ENCODE data around the gene SEMA6D. TPM values are rescaled to one million over a fixed set of nuclear protein-coding genes. Genes with fewer than 3 reads are reported as not detected.

The SEMA6D gene
- total RNA-seq, 1 experiment from 2014 or later = 15.8 TPM

DNA sequence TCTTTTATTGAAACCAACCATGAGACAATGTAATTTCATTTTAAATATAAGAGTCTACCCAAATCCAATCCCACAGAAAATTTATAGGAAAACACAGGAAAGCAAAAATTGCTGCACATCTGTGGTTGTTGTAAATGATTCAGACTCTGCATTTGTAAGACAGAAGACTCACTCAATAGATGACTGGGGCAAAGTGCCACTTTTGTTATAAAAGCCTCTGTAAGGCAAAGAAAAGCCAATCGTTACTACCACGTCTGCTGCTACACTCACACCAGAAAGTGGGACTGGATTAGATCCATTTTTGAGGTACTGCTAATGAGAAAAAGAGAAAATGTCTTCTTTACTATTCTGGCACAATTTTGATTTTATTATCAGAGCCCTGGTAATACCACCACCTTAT, 74.9 kb downstream of the SEMA6D start:
- no peak overlapping the region for H3K14ac ChIP-seq (ENCODE audit: insufficient read depth, low read length)
- H2BK120ac ChIP-seq (ENCODE audit: low read depth, low read length, poor library complexity, severe bottlenecking) = no peak overlapping the region
- Mint-ChIP-seq H3K4me3 (no peak overlapping the region), H3K27me3 (ENCODE audit: low read depth) (no peaks in the 10 kb centered on the region), H3K27ac (no peak overlapping the region), H3K4me1 (peaks cover 30 to 33% of the 10 kb centered on the region in 2 experiments), H3K9me3 (no peaks in the 10 kb centered on the region), H3K36me3 (ENCODE audit: insufficient read depth in 1 of 3, low read depth in 3 of 3) (no peaks in the 10 kb centered on the region)
- H3K79me2 ChIP-seq (ENCODE audit: insufficient read depth, low read length) = no peaks in the 10 kb centered on the region
- H3K27me3 ChIP-seq (ENCODE audit: insufficient read depth, low read length) = no peaks in the 10 kb centered on the region
- no peak overlapping the region for H3K27ac ChIP-seq (ENCODE audit: insufficient read length, low read depth, low read length)
- H3K23ac ChIP-seq (ENCODE audit: insufficient read length, low read depth, low read length) = no peak overlapping the region
- H2BK20ac ChIP-seq (ENCODE audit: low read depth, low read length, poor library complexity, severe bottlenecking) = no peak overlapping the region
- no peaks in the 10 kb centered on the region for H3K4me1 ChIP-seq (ENCODE audit: insufficient read depth, low read length)
- no peak overlapping the region for H2AFZ ChIP-seq (ENCODE audit: low read length)
- no peak overlapping the region for H2BK15ac ChIP-seq (ENCODE audit: low read depth, low read length)
- H4K8ac ChIP-seq (replicated peaks; ENCODE audit: insufficient read length, low read depth, low read length) = no peak overlapping the region
- no peak overlapping the region for H3K4ac ChIP-seq (ENCODE audit: low read depth, low read length)
- H3K23me2 ChIP-seq (ENCODE audit: insufficient read length, low read depth, low read length, poor library complexity, severe bottlenecking) = no peaks in the 10 kb centered on the region
- H2BK5ac ChIP-seq (ENCODE audit: insufficient read length, low read length) = no peak overlapping the region
- H2AK5ac ChIP-seq (ENCODE audit: insufficient read length, low read length) = no peak overlapping the region
- no peaks in the 10 kb centered on the region for H4K20me1 ChIP-seq (ENCODE audit: control insufficient read depth, insufficient read depth, insufficient read length)
- no peak overlapping the region for H4K91ac ChIP-seq (ENCODE audit: insufficient read length, low read depth, low read length)
- no peak overlapping the region for H3K18ac ChIP-seq (ENCODE audit: insufficient read length, low read depth, low read length)
- DNase-seq = no peak
- no peak overlapping the region for H4K5ac ChIP-seq (ENCODE audit: insufficient read length, low read depth, low read length)
- H3K56ac ChIP-seq (ENCODE audit: insufficient read length, low read depth, low read length) = no peak overlapping the region
- no peak overlapping the region for H3K9ac ChIP-seq (ENCODE audit: extremely low read depth, insufficient read length, low read length)
- no peak overlapping the region for H2BK12ac ChIP-seq (ENCODE audit: insufficient read length, low read depth, low read length)
- no peaks in the 10 kb centered on the region for H3K9me3 ChIP-seq (ENCODE audit: control insufficient read depth, low read depth, low read length)
- TF ChIP-seq, protein P1, sequence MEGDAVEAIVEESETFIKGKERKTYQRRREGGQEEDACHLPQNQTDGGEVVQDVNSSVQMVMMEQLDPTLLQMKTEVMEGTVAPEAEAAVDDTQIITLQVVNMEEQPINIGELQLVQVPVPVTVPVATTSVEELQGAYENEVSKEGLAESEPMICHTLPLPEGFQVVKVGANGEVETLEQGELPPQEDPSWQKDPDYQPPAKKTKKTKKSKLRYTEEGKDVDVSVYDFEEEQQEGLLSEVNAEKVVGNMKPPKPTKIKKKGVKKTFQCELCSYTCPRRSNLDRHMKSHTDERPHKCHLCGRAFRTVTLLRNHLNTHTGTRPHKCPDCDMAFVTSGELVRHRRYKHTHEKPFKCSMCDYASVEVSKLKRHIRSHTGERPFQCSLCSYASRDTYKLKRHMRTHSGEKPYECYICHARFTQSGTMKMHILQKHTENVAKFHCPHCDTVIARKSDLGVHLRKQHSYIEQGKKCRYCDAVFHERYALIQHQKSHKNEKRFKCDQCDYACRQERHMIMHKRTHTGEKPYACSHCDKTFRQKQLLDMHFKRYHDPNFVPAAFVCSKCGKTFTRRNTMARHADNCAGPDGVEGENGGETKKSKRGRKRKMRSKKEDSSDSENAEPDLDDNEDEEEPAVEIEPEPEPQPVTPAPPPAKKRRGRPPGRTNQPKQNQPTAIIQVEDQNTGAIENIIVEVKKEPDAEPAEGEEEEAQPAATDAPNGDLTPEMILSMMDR (conservative IDR thresholded peaks at IDR 0.05) = no peak
- H3K4me2 ChIP-seq (ENCODE audit: insufficient read depth, insufficient read length, low read length) = no peak overlapping the region
- WGBS (ENCODE audit: extremely low coverage, insufficient read length, low lambda C conversion rate) = no CpG with 5 or more reads among the region's 2 CpGs
- no peak overlapping the region for H3T11ph ChIP-seq (ENCODE audit: low read length)
- no peaks in the 10 kb centered on the region for H3K79me1 ChIP-seq (ENCODE audit: insufficient read depth, low read depth, low read length, poor library complexity, severe bottlenecking)

All from H9 (cell line).